Calu3 (cell line): ENCODE results near the gene HOXB2. TPM values are rescaled to one million over a fixed set of nuclear protein-coding genes. Genes with fewer than 3 reads are reported as not detected.

Experiments used
- BruUV-seq: library from RNA; stranded (reverse); fragments of 400-500 nt; replicated peaks from 2 replicates; lab custom pipeline; 2021; lab: Mats Ljungman, UMichigan
- CTCF ChIA-PET: fragments of 300-600 bp; sonication (Branson Sonifier 250); formaldehyde crosslinking; loops from one replicate; lab custom pipeline; 2022; ENCODE audit warnings: antibody characterized with exemption; lab: Charles Lee
- DNase-seq: peaks from one replicate; pipeline ENCODE4 v3.0.0; 2022
- H3K27ac Mint-ChIP-seq: one replicate; pipeline ENCODE4 v1.8.0; 2022; ENCODE audit warnings: mixed read lengths; ENCODE audit not compliant: unreplicated experiment
- H3K27me3 Mint-ChIP-seq: one replicate; pipeline ENCODE4 v1.8.0; 2022; ENCODE audit warnings: mixed read lengths; ENCODE audit not compliant: unreplicated experiment
- H3K36me3 Mint-ChIP-seq: one replicate; pipeline ENCODE4 v1.8.0; 2022; ENCODE audit warnings: mild to moderate bottlenecking, moderate library complexity, mixed read lengths; ENCODE audit not compliant: insufficient read depth, unreplicated experiment
- H3K4me1 Mint-ChIP-seq: one replicate; pipeline ENCODE4 v1.8.0; 2022; ENCODE audit warnings: mild to moderate bottlenecking, low read depth, mixed read lengths; ENCODE audit not compliant: unreplicated experiment
- H3K4me3 Mint-ChIP-seq: one replicate; pipeline ENCODE4 v1.8.0; 2022; ENCODE audit warnings: mild to moderate bottlenecking, low read depth, moderate library complexity, mixed read lengths; ENCODE audit not compliant: unreplicated experiment
- H3K9me3 Mint-ChIP-seq: one replicate; pipeline ENCODE4 v1.8.0; 2022; ENCODE audit warnings: low read depth, mixed read lengths; ENCODE audit not compliant: unreplicated experiment
- CTCF ChIP-seq: fragments of 200-600 bp; IDR thresholded peaks from one replicate; pipeline ENCODE4 v1.8.0; 2022; ENCODE audit warnings: antibody characterized with exemption; ENCODE audit not compliant: unreplicated experiment
- intact Hi-C: fragments of 100-400 bp; cut with micrococcal nuclease; formaldehyde crosslinking; loops from one replicate; pipeline ENCODE4 v1.10.0; 2022; ENCODE audit not compliant: unreplicated experiment
- total RNA-seq: library from RNA; stranded (reverse); gene quantifications from 2 replicates; pipeline ENCODE4 v1.2.3, GENCODE V29; 2022

HOXB2 gene
- total RNA-seq, 1 experiment from 2014 or later: 24.5 TPM

DNA sequence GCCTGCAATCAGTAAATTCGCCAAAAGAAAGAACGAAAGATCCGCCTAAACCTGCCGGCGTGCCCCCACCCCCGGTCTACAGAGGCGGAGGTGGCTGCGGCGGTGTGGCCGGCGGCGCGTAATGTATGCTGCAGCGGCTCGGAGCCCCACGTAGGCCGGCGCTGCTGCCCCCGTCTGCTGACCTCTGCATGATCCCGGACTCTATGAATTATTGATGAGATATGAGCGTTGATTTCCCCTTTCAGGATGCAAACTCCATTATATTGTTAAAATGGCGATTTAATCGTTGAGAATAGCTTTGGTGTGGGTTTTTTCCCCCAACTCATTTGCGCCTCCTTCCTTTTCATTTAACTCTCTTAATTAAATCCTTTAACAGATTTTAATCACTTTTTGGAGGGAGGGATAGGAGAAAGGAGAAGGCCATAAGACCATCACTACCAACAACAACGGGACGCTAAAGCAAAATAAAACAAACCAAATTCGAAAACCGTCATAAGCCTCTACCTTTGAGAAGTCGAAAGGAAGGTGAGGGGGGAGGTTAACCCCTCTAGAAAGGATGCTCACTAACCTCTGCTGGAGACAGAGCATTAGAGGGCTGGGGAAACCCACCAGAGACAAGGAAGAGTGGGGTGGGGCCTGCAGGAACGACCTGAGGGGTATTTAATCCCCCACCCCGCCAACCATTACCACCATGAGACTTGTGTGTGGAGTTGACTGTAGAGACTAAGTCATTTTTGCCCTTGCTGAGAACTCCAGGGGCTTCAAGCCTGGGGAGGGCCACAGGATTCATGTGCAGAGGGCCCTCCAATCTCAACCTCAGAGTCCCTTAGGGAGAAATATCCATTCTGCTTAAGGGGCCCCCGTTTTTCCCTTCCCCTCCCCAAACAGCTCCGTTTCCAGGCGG lies 41.7 kb upstream of the HOXB2 start:
- H3K4me1 Mint-ChIP-seq: peaks cover 81% of the 10 kb centered on the region
- H3K4me3 Mint-ChIP-seq: peak overlapping the region; percentile 88
- BruUV-seq: no TSS peak
- no peak for TF ChIP-seq CTCF
- H3K36me3 Mint-ChIP-seq: peaks cover 95% of the 10 kb centered on the region
- H3K27ac Mint-ChIP-seq: peak overlapping the region; percentile 95
- H3K27me3 Mint-ChIP-seq: peaks cover 16% of the 10 kb centered on the region
- H3K9me3 Mint-ChIP-seq: no peaks in the 10 kb centered on the region
- DNase-seq: peak; percentile 75
- CTCF ChIA-PET: interaction anchor here (0.6 to 1.4 kb wide), 3 partner anchors 31 to 251 kb away, joined by 3 to 5 read pairs (median 4); no protein-coding TSS in a partner anchor
- intact Hi-C loops: no loop called here

- H3K27ac Mint-ChIP-seq: peak overlapping the region; percentile 95
- peaks cover 95% of the 10 kb centered on the region for H3K36me3 Mint-ChIP-seq
- H3K9me3 Mint-ChIP-seq: no peaks in the 10 kb centered on the region
- intact Hi-C loops: no loop called here
- peaks cover 24% of the 10 kb centered on the region for H3K27me3 Mint-ChIP-seq
- TF ChIP-seq CTCF: no peak
- CTCF ChIA-PET: interaction anchor here (0.8 to 0.9 kb wide), 2 partner anchors 22 to 62 kb away, joined by 3 to 4 read pairs; no protein-coding TSS in a partner anchor
- peak overlapping the region; percentile 88 for H3K4me3 Mint-ChIP-seq
- BruUV-seq: no TSS peak
- H3K4me1 Mint-ChIP-seq: peaks cover 78% of the 10 kb centered on the region
- no peak for DNase-seq
These were observed 39.4 kb upstream of the HOXB2 start for GRCh38 chr17:48584223-48584741.

DNA sequence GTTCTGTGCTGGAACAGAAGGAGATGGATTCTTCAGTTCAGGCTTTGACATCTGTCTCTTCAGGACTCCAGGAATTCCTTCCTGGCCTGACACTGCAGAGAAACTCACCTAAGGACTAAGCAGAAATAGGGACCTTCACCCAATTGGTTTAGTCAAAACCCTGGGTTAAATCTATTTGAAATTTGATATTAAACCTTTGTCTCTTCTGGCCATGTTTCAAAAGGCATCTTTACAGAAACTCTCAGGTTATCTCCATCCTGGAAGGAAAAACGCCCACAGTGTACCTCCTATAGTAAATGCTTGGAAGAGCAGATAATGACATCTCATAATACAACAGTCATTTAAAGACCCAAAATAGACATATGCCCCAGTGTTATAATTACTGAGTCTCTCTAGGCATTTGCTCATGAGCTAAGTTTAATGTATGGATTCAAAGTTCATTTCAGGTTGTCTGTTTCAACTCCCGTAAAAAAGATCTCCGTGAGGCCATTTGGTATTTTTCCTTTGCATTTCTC lies 38.9 kb upstream of the HOXB2 start:
- peak overlapping the region; percentile 88 for H3K4me3 Mint-ChIP-seq
- CTCF ChIA-PET: interaction anchor here (0.6 to 1.5 kb wide), 5 partner anchors 21 to 324 kb away, joined by 3 to 7 read pairs (median 4); no protein-coding TSS in a partner anchor

More for the DNA sequence above, 38.9 kb upstream of the HOXB2 start:
- H3K4me1 Mint-ChIP-seq: peaks cover 80% of the 10 kb centered on the region
- no TSS peak for BruUV-seq
- H3K9me3 Mint-ChIP-seq: no peaks in the 10 kb centered on the region
- TF ChIP-seq CTCF: no peak
- H3K36me3 Mint-ChIP-seq: peaks cover 96% of the 10 kb centered on the region
- intact Hi-C loops: no loop called here
- H3K27me3 Mint-ChIP-seq: peaks cover 29% of the 10 kb centered on the region
- peak overlapping the region; percentile 95 for H3K27ac Mint-ChIP-seq
- no peak for DNase-seq
